PC-9 (cell line): ENCODE measurements around the gene EFCAB9. TPM values are rescaled to one million over a fixed set of nuclear protein-coding genes. Genes with fewer than 3 reads are reported as not detected.

ENCODE experiments used
- BruUV-seq: library from RNA; stranded (reverse); fragments of 400-500 nt; replicated peaks from 2 replicates; lab custom pipeline; 2021; lab: Mats Ljungman, UMichigan
- CTCF ChIA-PET: fragments of 300-600 bp; sonication (Branson Sonifier 250); formaldehyde crosslinking; loops from one replicate; lab custom pipeline; 2022; ENCODE audit warnings: antibody characterized with exemption; lab: Charles Lee
- POLR2A ChIA-PET: fragments of 300-600 bp; sonication (Branson Sonifier 250); formaldehyde crosslinking; loops from one replicate; lab custom pipeline; 2022; ENCODE audit warnings: antibody characterized with exemption; ENCODE audit not compliant: unreplicated experiment; lab: Charles Lee
- DNase-seq, 2 experiments: peaks; one replicate each; pipeline versions ENCODE4 v3.0.0 to v3.0.0-alpha.2; 2015 to 2022; ENCODE audit warnings: mixed read lengths in 1 of 2
- H2AFZ ChIP-seq: fragments of 200-600 bp; sonication (generic); 2 replicates; pipeline ENCODE4 v1.8.1; 2017; ENCODE audit warnings: antibody characterized with exemption
- H3F3A ChIP-seq: fragments of 200-600 bp; sonication (generic); 2 replicates; pipeline ENCODE4 v1.8.1; 2017; ENCODE audit warnings: antibody characterized with exemption, mild to moderate bottlenecking, low read depth; ENCODE audit not compliant: insufficient read depth
- H3K27ac ChIP-seq: fragments of 200-600 bp; sonication (generic); 2 replicates; pipeline ENCODE4 v1.6.1; 2016; ENCODE audit warnings: mixed run types
- H3K27me3 ChIP-seq: fragments of 200-600 bp; sonication (generic); 2 replicates; pipeline ENCODE4 v1.6.1; 2016; ENCODE audit warnings: low read depth, mixed run types; ENCODE audit not compliant: insufficient read depth
- H3K36me3 ChIP-seq: fragments of 200-600 bp; sonication (generic); 2 replicates; pipeline ENCODE4 v1.6.1; 2016; ENCODE audit warnings: low read depth, mixed run types
- H3K4me1 ChIP-seq: fragments of 200-600 bp; sonication (generic); replicated peaks from 2 replicates; pipeline ENCODE4 v1.6.1; 2016; ENCODE audit warnings: mixed run types; ENCODE audit not compliant: insufficient read depth
- H3K4me2 ChIP-seq: fragments of 200-600 bp; sonication (generic); 2 replicates; pipeline ENCODE4 v1.6.1; 2017; ENCODE audit warnings: mixed run types
- H3K4me3 ChIP-seq: fragments of 200-600 bp; sonication (generic); 2 replicates; pipeline ENCODE4 v1.6.1; 2016; ENCODE audit warnings: mixed run types
- H3K79me2 ChIP-seq: fragments of 200-600 bp; sonication (generic); 2 replicates; pipeline ENCODE4 v1.6.1; 2017; ENCODE audit warnings: low read depth, mixed run types
- H3K9me2 ChIP-seq: fragments of 200-600 bp; sonication (generic); 2 replicates; pipeline ENCODE4 v1.8.1; 2017; ENCODE audit warnings: mild to moderate bottlenecking; ENCODE audit not compliant: insufficient read depth
- H3K9me3 ChIP-seq: fragments of 200-600 bp; sonication (generic); 2 replicates; pipeline ENCODE4 v1.8.1; 2016; ENCODE audit warnings: low read depth; ENCODE audit not compliant: insufficient read depth
- H4K20me1 ChIP-seq: fragments of 200-600 bp; sonication (generic); 2 replicates; pipeline ENCODE4 v1.8.1; 2017; ENCODE audit not compliant: insufficient read depth
- CTCF ChIP-seq: fragments of 200-600 bp; sonication (generic); conservative IDR thresholded peaks from 2 replicates; pipeline ENCODE4 v1.6.1; 2017; ENCODE audit warnings: mixed run types, antibody characterized with exemption, mild to moderate bottlenecking, moderate library complexity
- EZH2 ChIP-seq: fragments of 200-600 bp; sonication (generic); IDR thresholded peaks from 2 replicates; pipeline ENCODE4 v1.8.0; 2017; ENCODE audit warnings: antibody characterized with exemption, low read depth
- intact Hi-C: fragments of 100-400 bp; cut with micrococcal nuclease; formaldehyde crosslinking; loops from one replicate; pipeline ENCODE4 v1.10.0; 2022; ENCODE audit not compliant: unreplicated experiment
- total RNA-seq: library from RNA; stranded (reverse); gene quantifications from 2 replicates; pipeline ENCODE4 v1.2.3, GENCODE V29; 2021

Gene EFCAB9
- total RNA-seq, 1 experiment from 2014 or later, result not detected

GRCh38 chr5:172216345-172216744, 22.4 kb downstream of the EFCAB9 start:
- Histone ChIP-seq H3K9me3 (no peaks in the 10 kb centered on the region), H2AFZ (no peak overlapping the region), H3K36me3 (peaks cover 7% of the 10 kb centered on the region; the same call in 1 of the 2 replicates), H3K27me3 (no peaks in the 10 kb centered on the region), H3F3A (peaks cover 8% of the 10 kb centered on the region), H3K27ac (no peak overlapping the region), H3K4me2 (no peak overlapping the region), H4K20me1 (peaks cover 8% of the 10 kb centered on the region; the same call in 1 of the 2 replicates), H3K9me2 (no peaks in the 10 kb centered on the region), H3K79me2 (peaks cover 8% of the 10 kb centered on the region; the same call in 1 of the 2 replicates), H3K4me3 (no peak overlapping the region), H3K4me1 (no peaks in the 10 kb centered on the region)
- POLR2A ChIA-PET, result no interaction called here
- BruUV-seq, result no TSS peak
- intact Hi-C loops, result no loop called here
- DNase-seq, result no peak
- TF ChIP-seq EZH2 (no peak), CTCF (no peak)
- CTCF ChIA-PET, result interaction anchor here (0.7 kb wide), 1 partner anchor 453 kb away, joined by 5 read pairs; no protein-coding TSS in a partner anchor

DNA sequence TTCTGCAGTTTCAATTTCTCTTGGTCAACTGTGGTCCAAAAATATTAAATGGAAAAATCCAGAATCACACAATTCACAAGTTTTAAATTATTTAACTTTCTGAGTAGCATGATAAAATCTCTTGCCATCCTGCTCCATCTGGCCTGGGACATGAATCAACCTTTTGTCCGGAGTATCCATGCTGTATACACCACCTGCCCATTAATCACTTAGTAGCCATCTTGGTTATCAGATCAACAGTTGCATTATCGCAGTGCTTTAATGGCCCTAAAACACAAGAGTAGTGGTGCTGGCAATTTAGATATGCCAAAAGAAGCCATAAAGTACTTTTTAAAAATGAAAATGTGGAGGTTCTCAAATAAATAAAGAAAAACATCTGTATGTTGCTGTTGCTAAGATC, 25.3 kb downstream of the EFCAB9 start:
- Histone ChIP-seq H3K9me3 (no peaks in the 10 kb centered on the region), H2AFZ (no peak overlapping the region), H4K20me1 (peaks cover 8% of the 10 kb centered on the region; the same call in 1 of the 2 replicates), H3K79me2 (peaks cover 8% of the 10 kb centered on the region; the same call in 1 of the 2 replicates), H3K4me3 (no peak overlapping the region), H3K27me3 (no peaks in the 10 kb centered on the region), H3K36me3 (peaks cover 7% of the 10 kb centered on the region; the same call in 1 of the 2 replicates), H3K4me1 (no peaks in the 10 kb centered on the region), H3K9me2 (no peaks in the 10 kb centered on the region), H3F3A (peaks cover 8% of the 10 kb centered on the region), H3K4me2 (no peak overlapping the region), H3K27ac (no peak overlapping the region)
- POLR2A ChIA-PET, result no interaction called here
- TF ChIP-seq CTCF, result no peak
- TF ChIP-seq EZH2, result no peak
- intact Hi-C loops, result no loop called here
- CTCF ChIA-PET, result no interaction called here
- DNase-seq, result no peak
- no TSS peak for BruUV-seq

GRCh38 chr5:172223901-172224873, 30.2 kb downstream of the EFCAB9 start:
- H3K36me3 ChIP-seq, result peaks cover 2% of the 10 kb centered on the region; the same call in 1 of the 2 replicates
- intact Hi-C loops, result no loop called here
- POLR2A ChIA-PET, result no interaction called here

More at GRCh38 chr5:172223901-172224873, 30.2 kb downstream of the EFCAB9 start:
- Histone ChIP-seq H3K27ac (no peak overlapping the region), H4K20me1 (0 out of 2 replicates have a peak, but pooled peaks cover 8% of the 10 kb centered on the region), H3K4me2 (no peak overlapping the region), H3K9me2 (no peaks in the 10 kb centered on the region), H2AFZ (no peak overlapping the region), H3K4me1 (no peaks in the 10 kb centered on the region), H3K79me2 (no peaks in the 10 kb centered on the region), H3K9me3 (no peaks in the 10 kb centered on the region), H3F3A (peaks cover under 1% of the 10 kb centered on the region; the same call in 1 of the 2 replicates), H3K4me3 (no peak overlapping the region), H3K27me3 (no peaks in the 10 kb centered on the region)
- no TSS peak for BruUV-seq
- CTCF ChIA-PET, result no interaction called here
- TF ChIP-seq EZH2, result no peak
- DNase-seq, result no peak
